IPS DF 6.9 (cell line): ENCODE data around the gene PALLD.

Experiments used
- DNase-seq: peaks from one replicate; pipeline ENCODE4 v3.0.0-alpha.2; 2013; ENCODE audit warnings: low read depth, low spot score
- H3K27ac ChIP-seq: one replicate; pipeline ENCODE4 v1.5.1; 2013; ENCODE audit warnings: low read length, control low read depth
- H3K27me3 ChIP-seq: 2 replicates; pipeline ENCODE4 v1.6.1; 2013; ENCODE audit warnings: mild to moderate bottlenecking, low read length; ENCODE audit not compliant: control insufficient read depth, insufficient read depth
- H3K36me3 ChIP-seq: 2 replicates; pipeline ENCODE4 v1.6.1; 2013; ENCODE audit warnings: low read length; ENCODE audit not compliant: control insufficient read depth, insufficient read depth
- H3K4me1 ChIP-seq: 2 replicates; pipeline ENCODE4 v1.6.1; 2013; ENCODE audit warnings: low read length; ENCODE audit not compliant: control insufficient read depth, insufficient read depth
- H3K4me3 ChIP-seq: 2 replicates; pipeline ENCODE4 v1.5.1; 2013; ENCODE audit warnings: mild to moderate bottlenecking, low read length
- H3K9me3 ChIP-seq: 2 replicates; pipeline ENCODE4 v1.6.1; 2013; ENCODE audit warnings: low read length, inconsistent platforms; ENCODE audit not compliant: control insufficient read depth, insufficient read depth
- WGBS: extraction: QIAGEN DNeasy Blood & Tissue Kit; methylation state at CpG from one replicate; pipeline ENCODE4 v1.1.7; 2013; ENCODE audit warnings: mixed read lengths, missing lambda C conversion rate; ENCODE audit not compliant: insufficient read length, insufficient coverage; 5-methylcytosine and 5-hydroxymethylcytosine counted together

Gene PALLD

DNA sequence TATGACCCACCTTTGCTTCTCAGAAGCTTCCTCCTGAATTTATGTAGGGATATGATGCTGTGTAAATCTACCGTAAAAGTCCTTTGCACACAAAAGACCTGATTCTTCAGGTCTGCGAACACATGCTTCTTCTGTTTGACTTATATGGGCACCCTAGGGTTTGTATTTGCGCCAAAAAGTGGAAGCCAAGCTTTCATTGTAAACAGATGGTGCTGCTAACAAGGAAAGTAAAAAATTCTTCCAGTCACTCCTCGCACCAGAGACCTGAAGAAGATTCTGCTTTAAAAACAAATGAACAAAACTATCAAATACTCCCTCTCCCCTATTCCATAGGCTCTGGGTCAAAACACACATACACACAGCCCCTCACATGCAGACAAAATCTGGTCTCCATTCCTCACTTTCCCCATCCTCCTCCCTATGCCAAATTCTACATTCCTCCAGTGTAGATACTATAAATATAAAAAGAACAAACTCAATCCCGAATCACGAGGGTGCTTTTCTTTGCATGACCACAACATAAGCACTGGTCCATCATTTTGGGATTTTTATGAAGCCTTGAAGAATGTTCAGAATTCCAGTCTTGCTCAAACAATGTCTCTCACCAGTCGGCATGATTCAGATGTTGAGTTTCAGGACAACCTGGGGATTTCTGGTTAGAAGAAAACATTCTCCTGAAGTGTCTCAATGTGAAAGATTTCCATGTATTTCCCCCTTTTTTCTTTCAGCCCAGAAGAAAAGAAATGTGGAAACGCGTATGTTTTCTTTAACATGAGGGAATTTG lies 125.1 kb downstream of the PALLD start:
- no peaks in the 10 kb centered on the region for H3K27me3 ChIP-seq
- whole genome bisulfite sequencing = no CpG with 5 or more reads among the region's 9 CpGs
- no peak for DNase-seq
- no peaks in the 10 kb centered on the region for H3K4me1 ChIP-seq
- H3K36me3 ChIP-seq = no peaks in the 10 kb centered on the region
- H3K4me3 ChIP-seq = no peak overlapping the region
- no peak overlapping the region for H3K27ac ChIP-seq
- no peaks in the 10 kb centered on the region for H3K9me3 ChIP-seq

DNA sequence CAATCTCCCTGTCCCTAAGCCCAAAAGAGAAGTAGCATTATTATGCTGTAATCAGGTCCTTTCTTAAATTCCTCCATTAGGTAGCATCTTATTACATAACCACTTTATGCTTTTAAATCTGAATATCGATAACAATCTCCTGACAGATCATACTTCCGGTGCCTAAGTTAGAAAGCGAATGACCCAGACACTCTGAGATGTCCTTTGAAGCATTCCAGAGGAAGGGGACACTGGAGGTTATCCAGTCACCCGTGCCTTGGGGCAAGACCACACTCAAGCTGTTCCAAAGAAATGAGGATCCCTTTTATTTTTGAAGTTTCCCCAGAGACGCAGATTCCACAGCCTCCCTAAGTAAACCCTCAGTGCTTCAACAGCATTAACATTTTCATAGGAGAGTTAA lies 125.7 kb downstream of the PALLD start:
- H3K27ac ChIP-seq = no peak overlapping the region
- H3K36me3 ChIP-seq = no peaks in the 10 kb centered on the region
- no peak for DNase-seq
- no CpG with 5 or more reads among the region's 5 CpGs for WGBS
- H3K27me3 ChIP-seq = no peaks in the 10 kb centered on the region
- no peaks in the 10 kb centered on the region for H3K9me3 ChIP-seq
- no peak overlapping the region for H3K4me3 ChIP-seq
- H3K4me1 ChIP-seq = no peaks in the 10 kb centered on the region

- no peak overlapping the region for H3K27ac ChIP-seq
- no peaks in the 10 kb centered on the region for H3K9me3 ChIP-seq
- no peaks in the 10 kb centered on the region for H3K36me3 ChIP-seq
- no peaks in the 10 kb centered on the region for H3K27me3 ChIP-seq
- DNase-seq = no peak
- no peaks in the 10 kb centered on the region for H3K4me1 ChIP-seq
- no peak overlapping the region for H3K4me3 ChIP-seq
Measured at GRCh38 chr4:168623011-168623410, 126.2 kb downstream of the PALLD start.

DNA sequence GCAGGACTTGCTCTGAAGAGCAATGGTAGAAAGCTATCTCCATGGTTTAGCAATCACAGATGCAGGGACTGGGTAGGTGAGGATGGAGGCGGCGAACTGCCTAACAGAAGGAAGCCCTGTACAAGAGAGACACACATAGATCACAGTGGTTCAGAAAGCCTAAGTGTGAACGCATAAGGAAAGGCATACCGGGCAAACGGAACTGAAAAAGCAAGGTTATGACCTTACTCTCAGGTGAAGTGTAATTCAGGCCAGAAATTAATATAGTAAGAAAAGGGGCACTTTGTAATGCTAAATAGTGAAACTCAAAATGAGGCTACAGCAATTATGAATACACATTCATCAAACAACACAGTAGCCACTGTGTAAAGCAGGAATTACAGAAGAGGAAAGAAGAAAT lies 126.6 kb downstream of the PALLD start:
- Histone ChIP-seq H3K36me3 (no peaks in the 10 kb centered on the region), H3K4me1 (no peaks in the 10 kb centered on the region), H3K27ac (no peak overlapping the region), H3K9me3 (no peaks in the 10 kb centered on the region), H3K4me3 (no peak overlapping the region), H3K27me3 (no peaks in the 10 kb centered on the region)
- no CpG with 5 or more reads among the region's 5 CpGs for WGBS
- DNase-seq = no peak

- Histone ChIP-seq H3K9me3 (no peaks in the 10 kb centered on the region), H3K36me3 (no peaks in the 10 kb centered on the region), H3K4me3 (no peak overlapping the region), H3K4me1 (0 out of 2 replicates have a peak, but pooled peaks cover 3% of the 10 kb centered on the region), H3K27ac (no peak overlapping the region), H3K27me3 (no peaks in the 10 kb centered on the region)
- DNase-seq = no peak
- WGBS = no CpG with 5 or more reads among the region's 5 CpGs
Measured at GRCh38 chr4:168628251-168628650, 131.4 kb downstream of the PALLD start.

- no peaks in the 10 kb centered on the region for H3K27me3 ChIP-seq
- no peak for DNase-seq
- no peak overlapping the region for H3K27ac ChIP-seq
- no peaks in the 10 kb centered on the region for H3K9me3 ChIP-seq
- no peaks in the 10 kb centered on the region for H3K36me3 ChIP-seq
- 0 out of 2 replicates have a peak, but pooled peaks cover 3% of the 10 kb centered on the region for H3K4me1 ChIP-seq
- WGBS = no CpG with 5 or more reads among the region's 4 CpGs
- H3K4me3 ChIP-seq = no peak overlapping the region
Measured at GRCh38 chr4:168629566-168629965, 132.7 kb downstream of the PALLD start.

DNA sequence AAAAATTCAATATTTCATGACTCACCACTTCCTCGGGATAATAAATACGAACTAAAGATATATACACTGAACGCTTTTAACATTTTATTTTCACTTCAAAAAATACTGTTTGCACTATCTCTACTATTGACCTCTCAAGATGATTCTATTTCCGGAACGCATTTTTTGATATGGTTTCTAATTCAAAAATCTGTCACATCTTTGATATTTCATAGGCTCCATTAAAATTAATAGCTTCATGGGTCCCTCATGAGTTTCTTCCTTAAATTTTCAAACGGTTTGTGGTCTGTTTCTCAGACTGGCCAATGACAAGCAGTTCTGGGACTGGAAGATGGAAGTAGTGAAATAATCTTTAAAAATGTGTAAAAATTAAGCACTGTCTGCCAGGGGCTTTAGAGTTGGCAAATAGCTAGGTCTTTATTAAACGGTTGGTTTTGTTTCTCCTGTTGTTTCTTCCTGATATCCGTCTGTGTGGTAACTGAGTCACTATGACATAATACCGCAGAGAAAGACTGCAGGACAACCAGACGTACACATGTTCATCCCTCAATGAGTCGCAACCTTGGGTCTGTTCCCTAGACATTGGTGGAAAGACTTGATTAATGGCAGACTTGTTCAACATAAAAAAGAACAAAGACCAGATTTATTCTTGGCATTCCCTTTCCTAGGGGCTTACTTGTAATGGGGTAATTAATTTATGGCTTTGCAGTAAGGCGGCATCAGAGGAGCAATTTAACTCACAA lies 133.8 kb downstream of the PALLD start:
- DNase-seq = no peak
- Histone ChIP-seq H3K4me3 (no peak overlapping the region), H3K36me3 (no peaks in the 10 kb centered on the region), H3K27ac (no peak overlapping the region), H3K27me3 (no peaks in the 10 kb centered on the region), H3K4me1 (0 out of 2 replicates have a peak, but pooled peaks cover 3% of the 10 kb centered on the region), H3K9me3 (no peaks in the 10 kb centered on the region)
- WGBS = 100% methylated on average over 2 of the region's 12 CpGs

DNA sequence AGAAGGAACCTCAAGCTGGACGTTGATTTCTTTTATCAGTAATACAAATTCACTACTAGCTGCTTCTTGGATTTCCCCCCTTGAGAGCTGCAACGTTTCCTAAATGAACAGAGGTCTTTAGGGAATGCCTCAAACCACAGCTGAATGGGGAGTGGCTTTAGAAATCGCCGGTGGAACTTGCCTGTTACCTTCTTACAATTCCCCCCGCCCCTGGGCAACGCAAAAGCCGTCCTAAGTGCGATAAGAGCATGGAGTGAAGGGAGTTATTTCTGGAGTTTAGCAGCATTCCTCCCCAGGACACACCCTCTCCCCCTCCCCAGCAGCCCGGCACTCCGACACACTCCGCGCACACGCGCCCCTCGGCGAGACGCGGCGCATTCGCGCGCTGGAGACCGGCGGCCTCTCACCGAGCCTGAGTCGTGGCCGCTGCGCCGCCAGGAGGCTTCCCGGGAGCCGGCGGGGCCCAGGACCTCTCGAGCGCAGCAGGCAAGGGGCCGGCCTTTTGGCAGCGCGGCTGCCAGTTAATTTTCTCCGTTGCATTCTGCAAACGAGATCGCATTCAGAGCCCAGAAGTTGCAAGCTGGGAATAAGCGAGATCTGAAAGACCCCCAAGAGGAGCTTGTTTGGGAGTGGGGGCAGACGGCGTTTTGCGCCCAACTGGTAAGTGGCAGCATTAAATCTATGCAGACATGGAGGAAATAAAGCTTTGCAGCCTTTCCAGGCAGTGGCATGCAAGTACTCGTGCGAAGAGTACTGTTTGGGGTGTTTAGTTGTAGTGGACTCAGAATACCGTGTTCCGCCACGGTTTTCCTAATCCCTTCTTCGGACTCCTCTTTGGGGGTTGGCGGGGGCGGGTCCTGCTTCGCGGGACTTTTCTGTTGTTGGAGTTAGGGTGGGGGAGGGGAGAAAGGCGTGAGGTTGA lies 134.7 kb downstream of the PALLD start:
- Histone ChIP-seq H3K9me3 (no peaks in the 10 kb centered on the region), H3K27me3 (no peaks in the 10 kb centered on the region), H3K4me3 (peak overlapping the region; percentile 56; the same call in 1 of the 2 replicates), H3K36me3 (no peaks in the 10 kb centered on the region), H3K27ac (no peak overlapping the region), H3K4me1 (0 out of 2 replicates have a peak, but pooled peaks cover 3% of the 10 kb centered on the region)
- DNase-seq = no peak
- WGBS = no CpG with 5 or more reads among the region's 55 CpGs

DNA sequence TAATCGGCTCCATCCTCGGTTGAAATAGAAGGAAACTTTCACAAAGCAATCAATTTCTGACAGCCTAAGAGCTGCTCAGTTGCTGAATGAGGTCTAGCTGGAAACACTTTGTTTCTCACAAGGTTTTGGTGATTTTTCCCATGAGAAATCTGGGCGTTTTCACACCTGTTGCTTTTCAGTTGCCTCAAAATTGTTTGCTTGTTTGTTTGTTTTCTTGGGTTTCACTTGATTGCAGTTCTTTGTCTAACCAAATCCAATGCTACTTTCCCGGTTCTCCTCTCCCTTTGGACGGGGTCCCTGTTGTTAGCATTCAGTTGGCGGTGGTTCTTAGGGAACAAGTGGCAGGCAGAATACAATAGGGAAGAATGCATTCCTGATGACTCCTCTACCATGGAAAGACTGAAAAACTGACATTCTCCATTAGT lies 135.5 kb downstream of the PALLD start:
- Histone ChIP-seq H3K36me3 (no peaks in the 10 kb centered on the region), H3K9me3 (no peaks in the 10 kb centered on the region), H3K27me3 (no peaks in the 10 kb centered on the region), H3K4me1 (0 out of 2 replicates have a peak, but pooled peaks cover 3% of the 10 kb centered on the region), H3K4me3 (no peak overlapping the region; the same call in 1 of the 2 replicates), H3K27ac (no peak overlapping the region)
- no CpG with 5 or more reads among the region's 6 CpGs for WGBS
- DNase-seq = no peak

DNA sequence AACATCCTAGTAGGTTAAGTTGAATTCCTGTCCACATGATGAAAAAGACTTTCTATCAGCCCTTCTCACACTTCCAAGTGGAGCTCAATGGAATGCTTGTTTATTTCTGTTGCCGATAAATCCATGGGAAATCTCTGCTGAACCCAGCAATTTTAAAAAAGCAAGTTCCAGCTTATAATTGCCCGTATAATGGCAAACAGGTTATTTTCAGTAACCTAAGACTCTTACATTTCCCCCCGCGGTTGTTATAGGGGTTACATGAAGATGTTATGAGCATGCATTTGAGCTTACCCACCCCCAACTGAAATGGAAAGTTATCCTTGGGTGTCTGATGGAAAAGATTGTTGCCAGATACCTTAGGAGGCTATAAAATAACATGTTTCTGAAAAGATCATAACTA lies 136.2 kb downstream of the PALLD start:
- 0 out of 2 replicates have a peak, but pooled peaks cover 3% of the 10 kb centered on the region for H3K4me1 ChIP-seq
- H3K9me3 ChIP-seq = no peaks in the 10 kb centered on the region
- H3K27ac ChIP-seq = no peak overlapping the region
- no peaks in the 10 kb centered on the region for H3K36me3 ChIP-seq
- no peak for DNase-seq
- WGBS = no CpG with 5 or more reads among the region's 4 CpGs
- no peaks in the 10 kb centered on the region for H3K27me3 ChIP-seq
- no peak overlapping the region for H3K4me3 ChIP-seq
